Stimulated activated effector memory CD8-positive, alpha-beta T cell treated with anti-CD3 and anti-CD28 coated beads, Interleukin-12 subunit alpha, Interleukin-12 subunit beta, amount 100 ng/mL, for 72 hours (primary cell): ENCODE results near the gene SFT2D1.

ENCODE experiments used
- ATAC-seq: fragments of 150-1000 bp; cut with Tn5 transposase; 2 replicates; pipeline ENCODE4 v1.10.0; 2021
- DNase-seq, 2 donors: peaks; one replicate each; pipeline ENCODE4 v3.0.0; 2021 to 2022; ENCODE audit warnings: low spot score in 2 of 2
- H3K27ac Mint-ChIP-seq: one replicate; pipeline ENCODE4 v1.8.0; 2022; ENCODE audit warnings: mild to moderate bottlenecking, mixed read lengths
- H3K36me3 Mint-ChIP-seq: one replicate; pipeline ENCODE4 v1.8.0; 2022; ENCODE audit warnings: mild to moderate bottlenecking, mixed read lengths
- H3K4me1 Mint-ChIP-seq: one replicate; pipeline ENCODE4 v1.8.0; 2022; ENCODE audit warnings: mixed read lengths
- H3K4me3 Mint-ChIP-seq: one replicate; pipeline ENCODE4 v1.8.0; 2022; ENCODE audit warnings: mild to moderate bottlenecking, mixed read lengths
- H3K9me3 Mint-ChIP-seq: one replicate; pipeline ENCODE4 v1.8.0; 2022; ENCODE audit warnings: mixed read lengths

The SFT2D1 gene

GRCh38 chr6:166308769-166309589, 33.4 kb downstream of the SFT2D1 start:
- Mint-ChIP-seq H3K4me3 (peak overlapping the region; percentile 49), H3K4me1 (no peaks in the 10 kb centered on the region)

GRCh38 chr6:166308033-166308768, 34.1 kb downstream of the SFT2D1 start, which contains the start of gene PRR18:
Gene PRR18 (minus strand): TSS chr6:166308392. CDS start chr6:166308142, 250 bp downstream.
- no peak within 1 kb of the TSS for H3K27ac Mint-ChIP-seq
- H3K4me3 Mint-ChIP-seq = peak within 1 kb of the TSS; percentile 49
- H3K36me3 Mint-ChIP-seq = no peaks in the 10 kb centered on the region
- H3K9me3 Mint-ChIP-seq = no peaks in the 10 kb centered on the region
- DNase-seq (peak in 1 of 2 donors; percentile 53), ATAC-seq (peak; percentile 67)
- no peaks in the 10 kb centered on the region for H3K4me1 Mint-ChIP-seq

More at GRCh38 chr6:166308769-166309589, 33.4 kb downstream of the SFT2D1 start:
- ATAC-seq (no peak), DNase-seq (no peak)
- Mint-ChIP-seq H3K36me3 (no peaks in the 10 kb centered on the region), H3K27ac (no peak overlapping the region), H3K9me3 (no peaks in the 10 kb centered on the region)

- no peaks in the 10 kb centered on the region for H3K4me1 Mint-ChIP-seq
- H3K9me3 Mint-ChIP-seq = no peaks in the 10 kb centered on the region
- ATAC-seq = peak; percentile 50
- peak in 1 of 2 donors; percentile 50 for DNase-seq
- H3K4me3 Mint-ChIP-seq = peak overlapping the region; percentile 47
- H3K36me3 Mint-ChIP-seq = no peaks in the 10 kb centered on the region
- H3K27ac Mint-ChIP-seq = no peak overlapping the region
Measured at GRCh38 chr6:166307082-166308032, 35.0 kb downstream of the SFT2D1 start.

GRCh38 chr6:166306378-166307081, 35.8 kb downstream of the SFT2D1 start:
- H3K4me1 Mint-ChIP-seq = no peaks in the 10 kb centered on the region
- peak overlapping the region; percentile 47 for H3K4me3 Mint-ChIP-seq
- ATAC-seq (no peak), DNase-seq (no peak)
- H3K27ac Mint-ChIP-seq = no peak overlapping the region
- H3K9me3 Mint-ChIP-seq = no peaks in the 10 kb centered on the region
- no peaks in the 10 kb centered on the region for H3K36me3 Mint-ChIP-seq

- H3K4me3 Mint-ChIP-seq = peak overlapping the region; percentile 47
- H3K27ac Mint-ChIP-seq = no peak overlapping the region
- no peak for ATAC-seq
- no peak for DNase-seq
- H3K4me1 Mint-ChIP-seq = no peaks in the 10 kb centered on the region
- no peaks in the 10 kb centered on the region for H3K9me3 Mint-ChIP-seq
- no peaks in the 10 kb centered on the region for H3K36me3 Mint-ChIP-seq
Measured at GRCh38 chr6:166305562-166306117, 36.7 kb downstream of the SFT2D1 start.

- H3K9me3 Mint-ChIP-seq = no peaks in the 10 kb centered on the region
- no peak overlapping the region for H3K27ac Mint-ChIP-seq
- H3K36me3 Mint-ChIP-seq = no peaks in the 10 kb centered on the region
- H3K4me3 Mint-ChIP-seq = no peak overlapping the region
- no peak for DNase-seq
- H3K4me1 Mint-ChIP-seq = no peaks in the 10 kb centered on the region
- no peak for ATAC-seq
Measured at GRCh38 chr6:166304106-166304505, 38.2 kb downstream of the SFT2D1 start.

GRCh38 chr6:166301611-166302529, 40.5 kb downstream of the SFT2D1 start:
- Mint-ChIP-seq H3K4me1 (no peaks in the 10 kb centered on the region), H3K36me3 (no peaks in the 10 kb centered on the region), H3K9me3 (no peaks in the 10 kb centered on the region), H3K4me3 (no peak overlapping the region), H3K27ac (no peak overlapping the region)
- DNase-seq (no peak), ATAC-seq (no peak)

- ATAC-seq (no peak), DNase-seq (no peak)
- Mint-ChIP-seq H3K4me1 (no peaks in the 10 kb centered on the region), H3K4me3 (no peak overlapping the region), H3K9me3 (no peaks in the 10 kb centered on the region), H3K27ac (no peak overlapping the region), H3K36me3 (no peaks in the 10 kb centered on the region)
Measured at GRCh38 chr6:166300357-166300987, 41.9 kb downstream of the SFT2D1 start.

- ATAC-seq = no peak
- H3K9me3 Mint-ChIP-seq = no peaks in the 10 kb centered on the region
- H3K27ac Mint-ChIP-seq = no peak overlapping the region
Measured at GRCh38 chr6:166297606-166298005, 44.7 kb downstream of the SFT2D1 start.

GRCh38 chr6:166296035-166296883, 46.1 kb downstream of the SFT2D1 start:
- Mint-ChIP-seq H3K36me3 (no peaks in the 10 kb centered on the region), H3K27ac (no peak overlapping the region), H3K4me1 (no peaks in the 10 kb centered on the region), H3K9me3 (no peaks in the 10 kb centered on the region), H3K4me3 (no peak overlapping the region)
- ATAC-seq = no peak
- DNase-seq = no peak

More at GRCh38 chr6:166297606-166298005, 44.7 kb downstream of the SFT2D1 start:
- H3K4me1 Mint-ChIP-seq = no peaks in the 10 kb centered on the region
- no peak for DNase-seq
- H3K4me3 Mint-ChIP-seq = no peak overlapping the region
- no peaks in the 10 kb centered on the region for H3K36me3 Mint-ChIP-seq

GRCh38 chr6:166293731-166294584, 48.4 kb downstream of the SFT2D1 start:
- no peaks in the 10 kb centered on the region for H3K9me3 Mint-ChIP-seq
- H3K4me1 Mint-ChIP-seq = no peaks in the 10 kb centered on the region
- no peaks in the 10 kb centered on the region for H3K36me3 Mint-ChIP-seq
- ATAC-seq (no peak), DNase-seq (no peak)
- H3K27ac Mint-ChIP-seq = no peak overlapping the region
- no peak overlapping the region for H3K4me3 Mint-ChIP-seq
